PC-9 (cell line): ENCODE measurements around the gene COL4A5.

ENCODE experiments used
- EZH2 ChIP-seq: fragments of 200-600 bp; sonication (generic); IDR thresholded peaks from 2 replicates; pipeline ENCODE4 v1.8.0; 2017; ENCODE audit warnings: antibody characterized with exemption, low read depth
- TF ChIP-seq, protein P1 (sequence below): fragments of 200-600 bp; sonication (generic); conservative IDR thresholded peaks from 2 replicates; pipeline ENCODE4 v1.6.1; 2017; ENCODE audit warnings: mixed run types, antibody characterized with exemption, mild to moderate bottlenecking, moderate library complexity

DNA sequence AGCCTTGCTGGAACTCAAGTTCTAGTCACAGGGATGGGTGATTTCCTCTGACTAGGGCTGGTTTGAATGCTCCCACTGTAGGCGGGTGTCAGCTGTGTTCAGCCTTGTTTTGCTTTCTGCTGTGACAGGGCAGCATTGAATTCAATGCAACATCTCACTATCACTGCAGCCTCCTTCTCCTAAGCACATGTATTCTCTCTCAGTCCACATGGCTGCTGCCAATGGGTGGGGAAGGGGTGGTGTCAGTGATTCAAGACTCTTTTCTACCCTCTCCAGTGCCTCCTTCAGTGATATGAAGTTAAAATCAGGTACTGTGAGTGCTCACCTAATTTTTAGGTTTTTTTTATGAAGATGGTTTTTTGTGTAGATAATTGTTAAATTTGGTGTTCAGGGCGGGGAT lies 46.3 kb downstream of the COL4A5 start:
- TF ChIP-seq, protein P1, sequence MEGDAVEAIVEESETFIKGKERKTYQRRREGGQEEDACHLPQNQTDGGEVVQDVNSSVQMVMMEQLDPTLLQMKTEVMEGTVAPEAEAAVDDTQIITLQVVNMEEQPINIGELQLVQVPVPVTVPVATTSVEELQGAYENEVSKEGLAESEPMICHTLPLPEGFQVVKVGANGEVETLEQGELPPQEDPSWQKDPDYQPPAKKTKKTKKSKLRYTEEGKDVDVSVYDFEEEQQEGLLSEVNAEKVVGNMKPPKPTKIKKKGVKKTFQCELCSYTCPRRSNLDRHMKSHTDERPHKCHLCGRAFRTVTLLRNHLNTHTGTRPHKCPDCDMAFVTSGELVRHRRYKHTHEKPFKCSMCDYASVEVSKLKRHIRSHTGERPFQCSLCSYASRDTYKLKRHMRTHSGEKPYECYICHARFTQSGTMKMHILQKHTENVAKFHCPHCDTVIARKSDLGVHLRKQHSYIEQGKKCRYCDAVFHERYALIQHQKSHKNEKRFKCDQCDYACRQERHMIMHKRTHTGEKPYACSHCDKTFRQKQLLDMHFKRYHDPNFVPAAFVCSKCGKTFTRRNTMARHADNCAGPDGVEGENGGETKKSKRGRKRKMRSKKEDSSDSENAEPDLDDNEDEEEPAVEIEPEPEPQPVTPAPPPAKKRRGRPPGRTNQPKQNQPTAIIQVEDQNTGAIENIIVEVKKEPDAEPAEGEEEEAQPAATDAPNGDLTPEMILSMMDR = no peak
- no peak for TF ChIP-seq EZH2
